GM21825 (cell line): ENCODE data around the gene DSPP.
"Not testable (repeated sequence)": the region's sequence is repeated elsewhere in the genome, so short reads cannot be mapped to it uniquely, and the experiment has no call there.

Source experiments
- ATAC-seq: cut with Tn5 transposase; IDR thresholded peaks from one replicate; pipeline ENCODE4 v1.9.1; 2021; ENCODE audit warnings: mild to moderate bottlenecking, moderate library complexity; ENCODE audit not compliant: unreplicated experiment

The DSPP gene

DNA sequence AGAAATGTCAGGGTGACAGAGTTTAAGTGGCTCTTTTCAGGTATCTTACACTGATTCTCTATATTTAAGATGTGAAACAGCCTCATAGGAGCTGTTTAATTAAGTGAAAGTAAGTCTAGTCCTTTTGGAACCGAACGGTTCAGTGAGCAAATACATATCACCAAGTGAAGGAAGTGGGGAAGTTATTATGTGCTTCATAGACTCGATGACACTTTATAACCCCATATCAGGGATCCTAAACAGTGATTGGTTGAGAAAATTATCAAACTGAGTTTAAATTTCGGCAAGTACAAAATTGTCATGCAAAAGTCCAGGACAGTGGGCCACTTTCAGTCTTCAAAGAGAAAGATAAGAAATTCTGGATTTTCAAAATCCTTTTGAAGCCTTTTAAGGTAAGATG is at the start of gene DSPP:
DSPP (plus strand) TSS at position 301 of the 400 bp plus-strand sequence. CDS start 2,380 bp downstream, outside the sequence.
- ATAC-seq = no peak

DNA sequence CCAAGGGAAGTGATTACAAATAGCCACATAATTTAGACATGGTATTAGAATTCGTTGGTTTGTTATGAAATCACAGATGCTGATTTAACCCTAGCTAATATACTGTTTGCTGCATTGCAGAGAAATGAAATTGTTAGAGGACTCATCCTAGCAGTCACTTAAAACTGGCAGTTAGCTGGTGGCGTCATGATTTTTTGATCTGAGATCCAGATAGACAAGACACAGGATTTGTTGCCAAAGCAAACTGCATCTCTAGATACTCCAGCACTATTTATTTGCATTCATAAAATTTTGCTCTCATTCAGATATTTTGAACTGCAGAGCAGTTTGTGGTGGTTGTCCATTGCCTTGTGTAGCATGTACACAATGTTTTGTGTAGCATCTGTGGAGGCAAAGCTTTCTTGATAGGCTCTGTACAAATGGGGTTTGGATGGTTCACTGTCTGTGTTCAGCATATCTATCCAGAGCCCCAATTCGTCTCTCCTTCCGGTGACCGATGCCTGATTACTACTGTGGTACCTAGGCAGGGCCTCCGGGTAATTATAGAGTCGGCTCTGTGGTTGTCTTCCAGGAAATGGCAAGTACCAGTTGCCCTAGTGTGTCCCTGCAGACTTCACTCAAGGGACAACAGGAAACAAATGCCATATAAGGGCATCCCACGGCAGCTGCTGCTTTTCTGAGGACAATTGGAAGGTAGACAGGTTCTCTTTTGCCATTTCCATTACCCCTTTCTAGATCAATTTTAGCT is 49.1 kb upstream of the DSPP start:
- peak; percentile 100 for ATAC-seq

DNA sequence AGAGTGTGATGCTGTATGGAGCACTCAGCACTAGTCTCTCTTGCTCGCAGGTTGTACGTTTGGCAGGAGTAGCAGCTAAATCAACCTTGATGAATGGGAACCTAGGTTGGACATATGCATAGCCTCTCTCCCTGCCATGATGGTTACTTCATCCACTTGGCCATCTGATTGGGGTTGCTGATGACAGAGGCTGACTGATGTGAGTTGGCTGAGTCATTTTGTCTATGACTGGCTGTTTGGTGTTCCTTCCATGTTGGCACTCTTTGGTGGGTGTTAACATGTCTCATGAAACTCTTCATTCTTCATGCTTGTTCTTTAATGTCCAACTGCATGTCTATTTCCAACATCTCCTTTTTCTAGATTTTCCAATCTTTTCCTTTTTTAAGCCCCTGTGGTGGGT is 47.5 kb upstream of the DSPP start:
- no peak for ATAC-seq

DNA sequence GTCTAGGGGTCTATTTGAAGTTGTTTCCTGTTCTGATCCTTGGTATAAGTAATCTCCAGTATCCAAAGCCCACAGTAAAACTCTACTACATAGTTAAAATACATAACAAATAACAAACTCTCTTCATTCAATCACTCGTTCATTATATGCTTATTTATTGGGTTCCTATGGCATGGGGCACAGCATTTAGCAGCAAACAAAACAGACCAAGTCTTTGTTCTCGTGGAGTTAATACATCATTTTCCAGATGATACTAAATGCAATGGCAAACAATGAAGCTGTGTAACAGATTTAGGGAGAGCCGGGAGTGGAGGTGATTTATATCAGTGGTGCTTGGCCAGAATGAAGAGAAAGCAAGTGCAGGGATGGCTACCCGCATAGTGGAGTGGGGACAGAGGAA is 42.6 kb upstream of the DSPP start:
- ATAC-seq = no peak

DNA sequence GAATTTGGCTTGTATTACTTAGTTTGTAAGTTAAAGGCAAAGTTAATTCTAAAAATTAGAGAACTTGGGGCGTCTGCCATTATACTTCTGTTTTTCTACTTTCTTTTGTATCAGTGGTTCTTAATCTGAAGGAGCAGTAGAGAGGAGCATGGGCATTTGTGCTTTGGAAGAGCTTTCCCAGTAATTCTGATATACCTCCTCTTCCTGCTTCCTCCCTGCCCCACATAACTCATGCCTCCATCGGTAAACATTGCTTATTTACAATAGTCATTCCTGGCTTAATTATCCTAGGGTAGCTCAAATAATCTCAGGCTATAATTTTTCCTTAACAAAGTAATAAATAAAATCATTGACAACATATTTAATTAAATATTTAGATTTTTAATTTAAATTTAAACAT is 42.1 kb upstream of the DSPP start:
- ATAC-seq = no peak

DNA sequence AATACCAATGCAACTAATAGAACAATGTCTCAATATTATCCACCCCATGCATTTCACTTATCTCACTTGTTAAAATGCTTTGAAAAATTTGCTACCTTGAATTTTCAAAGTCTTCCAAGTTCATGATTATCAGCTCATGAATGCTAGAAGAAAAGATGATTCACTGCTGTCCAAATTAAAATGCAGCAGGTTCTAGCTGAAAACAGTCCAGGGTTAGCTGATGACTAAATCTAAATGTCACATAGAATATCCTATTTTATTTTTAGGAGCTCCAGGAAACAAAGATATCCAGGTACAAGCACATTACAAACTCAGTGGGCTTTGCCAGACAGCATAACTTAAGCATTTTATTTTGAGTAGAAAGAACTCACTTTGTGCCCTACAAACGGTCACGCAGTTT is 41.1 kb upstream of the DSPP start:
- ATAC-seq = no peak

DNA sequence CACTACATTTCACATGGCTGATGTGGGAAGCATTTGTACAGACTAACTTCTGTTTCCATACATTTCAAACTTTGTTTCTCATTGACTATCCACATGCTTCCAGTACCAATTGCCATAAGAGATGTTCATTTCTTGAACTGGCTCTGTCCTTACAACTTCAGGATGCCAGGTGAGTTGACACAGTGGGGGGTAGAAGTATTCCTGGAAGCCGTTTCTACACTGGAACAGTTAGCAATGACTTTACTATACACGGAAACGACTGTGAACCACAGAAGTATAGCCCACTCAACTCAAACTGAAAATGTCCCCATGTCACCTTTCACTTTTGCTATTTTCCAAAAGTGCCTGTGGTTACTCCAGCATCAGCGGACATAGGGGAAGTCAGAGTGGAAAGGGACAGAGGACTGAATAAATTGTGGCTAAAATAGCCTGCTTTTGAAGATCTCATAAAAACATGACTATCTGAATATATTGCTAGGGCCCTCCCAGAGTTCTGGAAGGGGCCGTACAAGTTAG is 38.0 kb upstream of the DSPP start:
- ATAC-seq = no peak

DNA sequence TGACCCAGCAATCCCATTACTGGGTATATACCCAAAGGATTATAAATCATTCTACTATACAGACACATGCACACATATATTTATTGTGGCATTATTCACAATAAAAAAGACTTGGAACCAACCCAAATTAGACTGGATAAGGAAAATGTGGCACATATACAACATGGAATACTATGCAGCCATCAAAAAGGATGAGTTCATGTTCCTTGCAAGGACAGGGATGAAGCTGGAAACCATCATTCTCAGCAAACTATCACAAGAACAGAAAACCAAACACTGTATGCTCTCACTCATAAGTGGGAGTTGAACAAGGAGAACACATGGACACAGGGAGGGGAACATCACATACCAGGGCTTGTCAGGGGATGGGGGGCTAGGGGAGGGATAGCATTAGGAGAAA is 34.0 kb upstream of the DSPP start:
- not testable (repeated sequence) for ATAC-seq

DNA sequence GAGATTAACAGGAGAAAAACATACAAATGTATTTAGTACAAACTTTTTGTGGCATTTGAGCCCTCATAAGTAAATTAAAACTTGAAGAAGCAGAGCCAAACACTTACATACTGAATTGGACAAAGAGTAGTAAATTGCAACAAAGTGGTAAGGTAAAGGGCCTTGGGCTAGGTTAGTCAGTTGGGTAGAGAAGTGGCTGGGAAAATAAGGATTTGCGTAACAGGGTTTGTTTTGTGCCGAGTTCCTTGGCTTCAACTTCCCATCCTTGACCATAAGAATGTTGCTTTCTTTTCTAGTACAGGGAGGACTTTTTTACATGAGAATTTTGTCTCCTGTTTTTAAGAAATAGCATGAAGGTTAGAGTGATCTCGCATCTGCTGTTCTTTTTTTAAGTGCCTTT is 33.3 kb upstream of the DSPP start:
- no peak for ATAC-seq

DNA sequence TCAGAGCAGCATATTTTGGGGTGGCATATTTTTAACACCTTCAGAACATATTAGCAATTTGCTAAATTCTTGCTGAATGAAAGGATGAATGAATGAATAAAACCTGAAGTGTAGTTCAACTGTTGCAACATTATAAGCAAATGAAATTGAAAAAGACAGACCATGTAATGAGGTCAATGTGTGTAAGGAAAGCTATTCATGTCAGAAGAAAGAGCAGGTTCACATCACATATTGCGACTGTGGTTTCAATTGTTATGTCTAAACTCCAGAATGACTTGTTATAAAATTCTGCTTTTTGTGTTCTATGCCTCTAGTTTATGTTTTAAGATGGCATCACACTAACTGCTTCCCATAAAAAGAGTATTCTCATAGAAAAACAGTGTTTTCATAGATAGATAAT is 32.9 kb upstream of the DSPP start:
- no peak for ATAC-seq

DNA sequence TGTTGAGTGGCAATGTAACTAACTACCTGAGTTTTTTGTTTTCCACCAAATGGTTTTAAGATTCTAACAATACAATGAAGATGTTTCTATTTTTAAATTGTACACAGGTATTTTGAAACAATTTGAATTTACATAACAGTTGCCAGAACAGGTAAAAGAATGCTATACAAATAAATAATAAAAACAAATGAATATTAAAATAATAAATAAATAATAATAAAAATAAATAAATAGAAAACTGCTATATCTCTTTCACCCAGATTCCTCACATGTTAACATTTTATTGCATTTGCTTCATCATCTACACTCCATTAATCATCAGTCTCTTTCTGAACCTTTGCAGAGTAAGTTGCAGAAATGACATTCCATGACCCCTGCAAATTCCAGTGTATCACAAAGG is 32.3 kb upstream of the DSPP start:
- ATAC-seq = no peak

DNA sequence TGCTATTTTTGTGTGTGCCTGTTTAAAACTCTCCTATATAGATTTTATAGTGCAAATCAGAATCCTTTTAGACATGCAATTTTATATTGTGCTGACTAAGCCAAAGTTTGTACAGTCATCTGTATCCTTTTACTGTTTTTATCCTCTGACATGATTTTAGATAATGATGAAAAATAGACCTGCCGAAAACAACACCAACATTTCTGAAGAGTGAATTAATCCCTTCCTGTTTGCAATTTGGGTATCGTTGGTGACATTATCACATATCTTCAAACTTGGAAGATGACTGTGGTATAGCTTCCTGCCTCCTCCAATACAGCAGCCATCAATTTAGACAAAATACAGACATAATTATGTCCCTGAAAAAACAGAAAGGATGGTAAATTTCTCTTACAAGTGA is 28.9 kb upstream of the DSPP start:
- no peak for ATAC-seq

DNA sequence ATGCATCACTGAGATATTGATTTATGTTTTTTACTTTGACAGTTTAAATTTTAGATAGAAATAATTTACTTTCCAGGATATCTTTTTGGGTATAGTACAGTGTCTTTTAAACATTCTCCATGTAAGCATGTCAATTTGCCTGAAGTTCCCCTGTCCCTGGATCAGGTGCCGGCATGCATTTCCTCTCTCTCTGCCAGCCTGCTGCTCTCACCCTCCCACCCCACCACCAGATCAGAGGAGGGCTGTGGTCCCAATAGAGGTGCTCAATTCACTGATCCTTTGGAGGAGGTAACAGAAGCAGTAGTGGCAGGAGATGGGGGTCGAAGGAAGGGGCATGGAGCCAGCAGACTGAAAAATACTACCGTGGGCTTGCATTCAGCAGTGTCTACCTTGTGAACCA is 28.3 kb upstream of the DSPP start:
- no peak for ATAC-seq

DNA sequence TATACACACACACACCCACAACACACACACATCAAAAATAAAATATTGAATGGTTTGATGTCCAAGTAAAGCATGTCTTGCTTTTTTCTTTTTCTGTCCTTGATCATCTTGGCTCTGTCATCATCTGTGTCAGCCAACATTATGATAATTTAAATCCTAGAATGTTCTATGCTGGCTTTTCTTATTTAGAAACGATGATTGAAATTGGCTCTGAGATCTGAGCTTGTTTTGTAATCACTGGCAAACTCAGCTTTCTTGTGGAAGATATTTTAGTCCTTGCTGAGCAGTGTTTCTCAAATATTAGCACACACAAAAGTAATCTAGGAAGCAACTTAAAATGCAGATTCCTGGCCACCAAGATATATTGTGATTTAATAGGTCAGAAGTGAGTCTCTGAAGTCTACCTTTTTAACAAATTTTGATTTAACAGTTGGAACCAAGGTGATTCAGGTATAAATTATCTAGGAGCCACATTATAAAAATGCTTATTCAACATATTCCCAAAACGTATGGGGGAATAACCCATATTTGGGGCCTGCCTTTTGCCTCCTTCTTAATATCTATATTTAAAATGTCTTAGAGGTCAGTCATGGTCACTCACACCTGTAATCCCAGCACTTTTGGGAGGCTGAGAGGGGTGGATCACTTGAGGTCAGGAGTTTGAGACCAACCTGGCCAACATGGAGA is 24.0 kb upstream of the DSPP start:
- no peak for ATAC-seq

DNA sequence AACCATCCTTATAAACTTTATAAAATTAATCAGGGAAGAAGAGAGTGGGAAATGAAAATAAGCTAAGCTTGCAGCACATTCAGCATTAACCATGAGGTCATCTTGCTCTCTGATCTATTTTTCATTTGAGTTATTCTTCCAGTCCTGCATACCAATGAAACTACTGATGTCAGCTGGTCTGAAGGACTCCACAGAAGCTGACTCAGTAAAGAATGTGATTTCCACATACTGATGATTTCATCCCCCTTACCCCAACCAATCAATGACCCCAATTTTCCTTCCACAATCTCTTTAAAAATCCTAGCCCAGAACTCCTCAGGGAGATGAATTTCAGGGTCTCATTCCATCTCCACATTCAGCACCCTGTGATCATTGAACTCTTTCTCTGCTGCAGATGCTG is 18.8 kb upstream of the DSPP start:
- ATAC-seq = no peak

DNA sequence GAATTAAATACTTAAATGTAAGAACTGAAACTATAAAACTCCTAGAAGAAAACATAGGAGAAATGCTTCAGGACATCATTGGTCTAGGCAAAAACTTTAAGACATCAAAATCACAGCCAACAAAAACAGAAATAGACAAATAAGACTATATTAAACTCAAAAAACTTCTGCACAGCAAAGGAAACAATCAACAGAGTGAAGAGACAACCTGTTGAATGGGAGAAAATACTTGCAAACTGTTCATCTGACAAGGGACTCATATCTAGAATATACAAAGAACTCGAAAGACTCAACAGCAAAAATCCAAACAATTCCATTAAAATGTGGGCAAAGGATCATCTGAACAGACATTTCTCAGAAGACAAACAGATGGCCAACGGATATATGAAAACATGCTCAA is 16.2 kb upstream of the DSPP start:
- ATAC-seq = no peak

DNA sequence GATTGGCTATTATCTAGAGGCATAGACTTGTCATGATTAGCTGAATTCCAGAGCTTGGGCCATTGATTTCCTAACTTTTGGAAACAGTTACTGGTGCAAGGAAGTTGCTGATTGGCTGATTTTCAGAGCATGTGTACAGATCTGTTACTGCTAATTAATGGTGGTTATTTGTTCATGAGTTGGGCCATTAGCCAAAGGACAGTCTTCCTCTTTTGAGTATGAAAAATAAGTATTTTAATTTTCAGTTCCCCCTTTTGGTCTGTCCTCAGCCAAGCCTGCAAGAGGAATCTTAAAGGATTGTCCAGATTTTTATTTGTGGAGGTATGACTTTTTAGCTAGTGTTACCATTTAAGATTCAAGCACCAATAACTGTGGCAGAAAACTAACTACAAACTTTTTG is 7.0 kb upstream of the DSPP start:
- no peak for ATAC-seq

DNA sequence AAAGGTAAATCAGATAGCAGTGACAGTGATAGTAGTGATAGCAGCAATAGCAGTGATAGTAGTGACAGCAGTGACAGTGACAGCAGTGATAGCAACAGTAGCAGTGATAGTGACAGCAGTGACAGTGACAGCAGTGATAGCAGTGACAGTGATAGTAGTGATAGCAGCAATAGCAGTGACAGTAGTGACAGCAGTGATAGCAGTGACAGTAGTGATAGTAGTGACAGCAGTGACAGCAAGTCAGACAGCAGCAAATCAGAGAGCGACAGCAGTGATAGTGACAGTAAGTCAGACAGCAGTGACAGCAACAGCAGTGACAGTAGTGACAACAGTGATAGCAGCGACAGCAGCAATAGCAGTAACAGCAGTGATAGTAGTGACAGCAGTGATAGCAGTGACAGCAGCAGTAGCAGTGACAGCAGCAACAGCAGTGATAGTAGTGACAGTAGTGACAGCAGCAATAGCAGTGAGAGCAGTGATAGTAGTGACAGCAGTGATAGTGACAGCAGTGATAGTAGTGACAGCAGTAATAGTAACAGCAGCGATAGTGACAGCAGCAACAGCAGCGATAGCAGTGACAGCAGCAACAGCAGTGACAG is 6.1 kb downstream of the DSPP start:
- no peak for ATAC-seq

DNA sequence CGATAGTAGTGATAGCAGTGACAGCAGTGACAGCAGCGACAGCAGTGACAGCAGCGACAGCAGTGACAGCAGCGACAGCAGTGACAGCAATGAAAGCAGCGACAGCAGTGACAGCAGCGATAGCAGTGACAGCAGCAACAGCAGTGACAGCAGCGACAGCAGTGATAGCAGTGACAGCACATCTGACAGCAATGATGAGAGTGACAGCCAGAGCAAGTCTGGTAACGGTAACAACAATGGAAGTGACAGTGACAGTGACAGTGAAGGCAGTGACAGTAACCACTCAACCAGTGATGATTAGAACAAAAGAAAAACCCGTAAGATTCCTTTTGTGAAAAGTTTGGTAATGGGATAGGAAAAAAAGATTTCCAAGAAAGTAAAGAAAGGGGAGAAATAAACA is 7.9 kb downstream of the DSPP start:
- no peak for ATAC-seq

DNA sequence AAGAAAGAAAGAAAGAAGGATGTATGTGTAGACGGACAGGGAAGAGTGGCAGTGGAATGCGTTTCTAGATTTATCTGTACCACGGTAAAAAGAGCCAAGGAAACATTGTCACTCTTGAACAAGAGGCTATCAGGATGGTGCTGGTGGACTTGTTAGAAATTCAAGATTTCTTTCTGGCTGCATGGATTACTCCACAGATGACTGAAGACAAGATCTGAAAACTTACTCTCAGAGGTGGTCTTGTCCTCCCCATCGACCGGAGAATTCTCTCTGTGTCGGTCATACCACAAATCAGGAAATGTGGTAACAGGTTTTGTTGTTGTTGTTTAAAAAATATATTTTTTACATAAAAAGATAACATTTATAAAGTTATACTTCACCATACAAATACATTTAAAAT is 11.8 kb downstream of the DSPP start:
- no peak for ATAC-seq

DNA sequence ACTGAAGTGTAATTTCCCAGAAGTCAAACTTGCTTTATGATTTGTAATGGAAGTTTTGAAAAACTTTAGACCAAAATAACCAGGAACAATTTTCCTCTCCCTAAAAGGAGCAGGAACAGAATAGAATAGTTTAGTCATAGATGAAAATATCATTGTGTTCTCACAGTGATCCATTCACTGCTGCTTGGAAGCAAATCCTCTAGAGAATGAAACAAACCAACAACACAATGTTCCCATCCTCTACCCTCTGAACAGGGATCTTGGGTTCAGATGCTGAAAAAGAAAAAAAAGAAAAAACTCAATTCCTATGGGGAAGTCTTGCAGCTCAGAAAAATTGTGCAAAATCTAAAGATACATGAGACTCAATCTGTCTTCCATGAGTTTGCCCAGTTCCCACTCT is 12.2 kb downstream of the DSPP start:
- no peak for ATAC-seq

DNA sequence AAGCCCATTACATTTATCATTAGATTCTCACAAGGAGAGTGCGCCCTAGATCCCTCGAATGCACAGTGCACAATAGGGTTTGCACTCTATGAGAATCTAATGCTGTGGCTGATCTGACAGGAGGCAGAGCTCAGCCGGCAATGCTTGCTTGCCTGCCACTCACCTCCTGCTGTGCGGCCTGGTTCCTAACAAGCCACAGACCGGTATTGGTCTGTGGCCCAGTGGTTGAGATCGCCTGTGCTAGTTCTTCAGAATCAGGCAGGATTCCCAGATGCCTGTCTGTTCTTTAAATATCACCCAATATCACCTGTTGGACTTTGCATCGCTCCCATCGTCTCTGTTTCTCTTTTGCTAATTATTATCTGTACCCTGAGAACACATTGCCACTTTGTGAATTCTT is 14.0 kb downstream of the DSPP start:
- ATAC-seq = no peak
